GM23338 (cell line): ENCODE measurements around the gene MBD3L2. TPM values are rescaled to one million over a fixed set of nuclear protein-coding genes. Genes with fewer than 3 reads are reported as not detected.

ENCODE experiments used
- ATAC-seq: fragments of 200-7000 bp; cut with Tn5 transposase; 3 replicates; pipeline ENCODE4 v1.9.1; 2020
- DNase-seq: peaks from one replicate; pipeline ENCODE4 v3.0.0-alpha.2; 2015; ENCODE audit warnings: low spot score
- H2AFZ ChIP-seq: fragments of 200-600 bp; sonication (generic); 2 replicates; pipeline ENCODE4 v1.8.0; 2016; ENCODE audit warnings: antibody characterized with exemption, mild to moderate bottlenecking, moderate library complexity
- H3F3A ChIP-seq: fragments of 200-600 bp; sonication (generic); replicated peaks from 2 replicates; pipeline ENCODE4 v1.8.0; 2017; ENCODE audit warnings: antibody characterized with exemption, mixed run types, low read depth
- H3K27ac ChIP-seq: fragments of 200-600 bp; sonication (generic); 2 replicates; pipeline ENCODE4 v1.6.1; 2016; ENCODE audit warnings: low read depth
- H3K27me3 ChIP-seq: fragments of 200-600 bp; sonication (generic); 2 replicates; pipeline ENCODE4 v1.8.0; 2016; ENCODE audit warnings: mild to moderate bottlenecking, mixed run types, moderate library complexity; ENCODE audit not compliant: insufficient read depth
- H3K36me3 ChIP-seq: fragments of 200-600 bp; sonication (generic); 2 replicates; pipeline ENCODE4 v1.8.0; 2016; ENCODE audit warnings: mild to moderate bottlenecking; ENCODE audit not compliant: insufficient read depth
- H3K4me1 ChIP-seq: fragments of 200-600 bp; sonication (generic); 2 replicates; pipeline ENCODE4 v1.8.0; 2016; ENCODE audit warnings: mild to moderate bottlenecking, moderate library complexity; ENCODE audit not compliant: insufficient read depth
- H3K4me2 ChIP-seq: fragments of 200-600 bp; sonication (generic); 2 replicates; pipeline ENCODE4 v1.7.1; 2017; ENCODE audit warnings: mixed run types
- H3K4me3 ChIP-seq: fragments of 200-600 bp; sonication (generic); 2 replicates; pipeline ENCODE4 v1.6.1; 2016; ENCODE audit warnings: mixed run types
- H3K79me2 ChIP-seq: fragments of 200-600 bp; sonication (generic); replicated peaks from 2 replicates; pipeline ENCODE4 v1.8.0; 2017; ENCODE audit warnings: mild to moderate bottlenecking; ENCODE audit not compliant: insufficient read depth
- H3K9me2 ChIP-seq: fragments of 200-600 bp; sonication (generic); 2 replicates; pipeline ENCODE4 v1.8.0; 2017; ENCODE audit not compliant: insufficient read depth
- H4K20me1 ChIP-seq: fragments of 200-600 bp; sonication (generic); replicated peaks from 2 replicates; pipeline ENCODE4 v1.8.0; 2017; ENCODE audit warnings: mild to moderate bottlenecking; ENCODE audit not compliant: insufficient read depth
- H3K27ac Mint-ChIP-seq: 2 replicates; pipeline ENCODE4 v1.8.0; 2020; ENCODE audit warnings: inconsistent platforms, mild to moderate bottlenecking, moderate library complexity, mixed read lengths
- H3K27me3 Mint-ChIP-seq: 3 replicates; pipeline ENCODE4 v1.8.0; 2022; ENCODE audit warnings: low read depth, mild to moderate bottlenecking, moderate library complexity, mixed read lengths, inconsistent platforms; ENCODE audit not compliant: insufficient read depth, poor library complexity
- H3K36me3 Mint-ChIP-seq: 3 replicates; pipeline ENCODE4 v1.8.0; 2021; ENCODE audit warnings: low read depth, mild to moderate bottlenecking, inconsistent platforms, moderate library complexity, mixed read lengths
- H3K4me1 Mint-ChIP-seq: 3 replicates; pipeline ENCODE4 v1.8.0; 2020; ENCODE audit warnings: mild to moderate bottlenecking, inconsistent platforms, mixed read lengths
- H3K4me3 Mint-ChIP-seq: 3 replicates; pipeline ENCODE4 v1.8.0; 2021; ENCODE audit warnings: moderate library complexity, mild to moderate bottlenecking, inconsistent platforms, mixed read lengths
- H3K9me3 Mint-ChIP-seq: 3 replicates; pipeline ENCODE4 v1.8.0; 2020; ENCODE audit warnings: moderate library complexity, mild to moderate bottlenecking, inconsistent platforms, mixed read lengths
- CREB1 ChIP-seq: fragments of 250-450 bp; sonication (Bioruptor Pico); IDR thresholded peaks from 2 replicates; pipeline ENCODE4 v1.5.0; 2020; ENCODE audit warnings: low read depth, mild to moderate bottlenecking, moderate library complexity
- CTCF ChIP-seq, 2 experiments: fragments of 200-600 bp in 1 of 2; sonication (generic) in 1 of 2; conservative IDR thresholded peaks; 2 replicates each; pipeline versions ENCODE4 v1.5.1 to v1.6.1; 2016 to 2017; ENCODE audit warnings: antibody characterized with exemption in 2 of 2, low read depth in 2 of 2, mild to moderate bottlenecking in 2 of 2, moderate library complexity in 1 of 2
- ETS1 ChIP-seq: IDR thresholded peaks from 2 replicates; pipeline ENCODE4 v1.6.1; 2016; ENCODE audit warnings: antibody characterized with exemption
- EZH2 ChIP-seq: fragments of 200-600 bp; sonication (generic); IDR thresholded peaks from one replicate; pipeline ENCODE4 v1.8.0; 2017; ENCODE audit warnings: antibody characterized with exemption, mild to moderate bottlenecking, low read depth; ENCODE audit not compliant: unreplicated experiment
- EZH2phosphoT487 ChIP-seq: fragments of 200-600 bp; sonication (generic); IDR thresholded peaks from one replicate; pipeline ENCODE4 v1.8.1; 2018; ENCODE audit warnings: antibody characterized with exemption; ENCODE audit not compliant: unreplicated experiment
- JUNB ChIP-seq: IDR thresholded peaks from one replicate; pipeline ENCODE4 v1.6.1; 2016; ENCODE audit warnings: antibody characterized with exemption; ENCODE audit not compliant: unreplicated experiment
- NANOG ChIP-seq: IDR thresholded peaks from 2 replicates; pipeline ENCODE4 v1.6.1; 2016; ENCODE audit warnings: antibody characterized with exemption, borderline replicate concordance
- STAT1 ChIP-seq: IDR thresholded peaks from one replicate; pipeline ENCODE4 v1.6.1; 2016; ENCODE audit warnings: antibody characterized with exemption; ENCODE audit not compliant: unreplicated experiment
- ZNF114 ChIP-seq: fragments of 250-450 bp; sonication (Bioruptor Pico); IDR thresholded peaks from 2 replicates; pipeline ENCODE4 v1.5.0; 2020; ENCODE audit warnings: mild to moderate bottlenecking, moderate library complexity
- ZNF331 ChIP-seq: fragments of 250-450 bp; sonication (Bioruptor Pico); IDR thresholded peaks from 2 replicates; pipeline ENCODE4 v1.5.0; 2020; ENCODE audit warnings: low read depth, mild to moderate bottlenecking, moderate library complexity
- polyA plus RNA-seq: library from polyadenylated mRNA; unstranded; fragments of >200 nt; fragmentation: Nextera tagmentation; extraction: Ambion mirVana; gene quantifications from 2 replicates; pipeline ENCODE4 v1.2.1, GENCODE V29; 2016
- total RNA-seq: library from RNA; depleted of rRNA; stranded (reverse); fragments of >200 nt; shearing (Covaris generic); gene quantifications from 2 replicates; pipeline ENCODE4 v1.2.3, GENCODE V29; 2014
- TF ChIP-seq, protein P1 (sequence below): IDR thresholded peaks from one replicate; pipeline ENCODE4 v1.6.1; 2018; ENCODE audit warnings: antibody characterized with exemption; ENCODE audit not compliant: unreplicated experiment

Gene MBD3L2
- total and polyA plus RNA-seq, 2 experiments from 2014 or later = not detected

GRCh38 chr19:7098096-7098495, 49.0 kb downstream of the MBD3L2 start:
- peak overlapping the region; percentile 77 for H3K4me3 Mint-ChIP-seq
- Histone ChIP-seq H3K4me1 (peaks cover 9% of the 10 kb centered on the region; the same call in 1 of the 2 replicates), H3F3A (no peaks in the 10 kb centered on the region; the same call in 1 of the 2 replicates), H3K4me2 (peak overlapping the region; percentile 78), H3K4me3 (peak overlapping the region; percentile 55), H4K20me1 (no peaks in the 10 kb centered on the region), H2AFZ (no peak overlapping the region), H3K27ac (peak overlapping the region; percentile 79; the same call in 1 of the 2 replicates), H3K36me3 (peaks cover 6% of the 10 kb centered on the region; the same call in 1 of the 2 replicates), H3K79me2 (no peaks in the 10 kb centered on the region), H3K9me2 (peaks cover 7% of the 10 kb centered on the region; the same call in 1 of the 2 replicates), H3K27me3 (no peaks in the 10 kb centered on the region)
- H3K4me1 Mint-ChIP-seq = peaks cover 2% of the 10 kb centered on the region; the same call in 1 of the 3 replicates
- H3K27ac Mint-ChIP-seq = no peak overlapping the region; the same call in 1 of the 2 replicates
- DNase-seq = no peak
- H3K27me3 Mint-ChIP-seq = peaks cover 24% of the 10 kb centered on the region
- ATAC-seq = no peak
- H3K9me3 Mint-ChIP-seq = peaks cover 48% of the 10 kb centered on the region
- TF ChIP-seq CREB1 (CRISPR knock-in tag) (no peak), NANOG (no peak), ETS1 (no peak), CTCF (conservative IDR thresholded peaks at IDR 0.05; ENCODE audit: low read depth in 2 of 2) (no peak), JUNB (no peak), EZH2 (no peak), ZNF114 (no peak), STAT1 (no peak), ZNF331 (CRISPR knock-in tag) (no peak), EZH2phosphoT487 (no peak)
- TF ChIP-seq, protein P1, sequence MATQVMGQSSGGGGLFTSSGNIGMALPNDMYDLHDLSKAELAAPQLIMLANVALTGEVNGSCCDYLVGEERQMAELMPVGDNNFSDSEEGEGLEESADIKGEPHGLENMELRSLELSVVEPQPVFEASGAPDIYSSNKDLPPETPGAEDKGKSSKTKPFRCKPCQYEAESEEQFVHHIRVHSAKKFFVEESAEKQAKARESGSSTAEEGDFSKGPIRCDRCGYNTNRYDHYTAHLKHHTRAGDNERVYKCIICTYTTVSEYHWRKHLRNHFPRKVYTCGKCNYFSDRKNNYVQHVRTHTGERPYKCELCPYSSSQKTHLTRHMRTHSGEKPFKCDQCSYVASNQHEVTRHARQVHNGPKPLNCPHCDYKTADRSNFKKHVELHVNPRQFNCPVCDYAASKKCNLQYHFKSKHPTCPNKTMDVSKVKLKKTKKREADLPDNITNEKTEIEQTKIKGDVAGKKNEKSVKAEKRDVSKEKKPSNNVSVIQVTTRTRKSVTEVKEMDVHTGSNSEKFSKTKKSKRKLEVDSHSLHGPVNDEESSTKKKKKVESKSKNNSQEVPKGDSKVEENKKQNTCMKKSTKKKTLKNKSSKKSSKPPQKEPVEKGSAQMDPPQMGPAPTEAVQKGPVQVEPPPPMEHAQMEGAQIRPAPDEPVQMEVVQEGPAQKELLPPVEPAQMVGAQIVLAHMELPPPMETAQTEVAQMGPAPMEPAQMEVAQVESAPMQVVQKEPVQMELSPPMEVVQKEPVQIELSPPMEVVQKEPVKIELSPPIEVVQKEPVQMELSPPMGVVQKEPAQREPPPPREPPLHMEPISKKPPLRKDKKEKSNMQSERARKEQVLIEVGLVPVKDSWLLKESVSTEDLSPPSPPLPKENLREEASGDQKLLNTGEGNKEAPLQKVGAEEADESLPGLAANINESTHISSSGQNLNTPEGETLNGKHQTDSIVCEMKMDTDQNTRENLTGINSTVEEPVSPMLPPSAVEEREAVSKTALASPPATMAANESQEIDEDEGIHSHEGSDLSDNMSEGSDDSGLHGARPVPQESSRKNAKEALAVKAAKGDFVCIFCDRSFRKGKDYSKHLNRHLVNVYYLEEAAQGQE = no peak
- peaks cover 39% of the 10 kb centered on the region for H3K36me3 Mint-ChIP-seq
